Peyer's patch (tissue), 4 donors: ENCODE results near the gene SCAF4. TPM values are rescaled to one million over a fixed set of nuclear protein-coding genes. Genes with fewer than 3 reads are reported as not detected.
"Not testable (repeated sequence)": the region's sequence is repeated elsewhere in the genome, so short reads cannot be mapped to it uniquely, and the experiment has no call there.

Experiments
- DNase-seq, 3 donors: peaks; one replicate each; pipeline ENCODE4 v3.0.0-alpha.2; 2017 to 2019
- H3K27ac ChIP-seq, 4 donors: fragments of 200-600 bp; sonication (generic); one replicate each; pipeline ENCODE4 v1.5.1; 2016 to 2019
- H3K27me3 ChIP-seq, 2 donors: fragments of 200-600 bp; sonication (generic); one replicate each; pipeline ENCODE4 v1.5.1; 2019
- H3K36me3 ChIP-seq, 3 donors: fragments of 200-600 bp; sonication (generic); one replicate each; pipeline ENCODE4 v1.5.1; 2016 to 2019
- H3K4me1 ChIP-seq, 4 donors: fragments of 200-600 bp; sonication (generic); one replicate each; pipeline ENCODE4 v1.5.1; 2016 to 2019
- H3K4me3 ChIP-seq, 4 donors: fragments of 200-600 bp; sonication (generic); 1 replicate in 3 of 4; 2 replicates in 1 of 4; pipeline ENCODE4 v1.5.1; 2016 to 2019; ENCODE audit warnings: mild to moderate bottlenecking in 1 of 4
- H3K9me3 ChIP-seq, 4 donors: fragments of 200-600 bp; sonication (generic); one replicate each; pipeline ENCODE4 v1.5.1; 2016 to 2019; ENCODE audit warnings: mild to moderate bottlenecking in 1 of 4
- CTCF ChIP-seq, 6 experiments: fragments of 450-650 bp in 4 of 6; fragments of 200-600 bp in 2 of 6; sonication (generic) in 1 of 6; IDR thresholded peaks; one replicate each; pipeline ENCODE4 v1.5.1; 2017 to 2019; ENCODE audit warnings: antibody characterized with exemption in 6 of 6, mild to moderate bottlenecking in 3 of 6, moderate library complexity in 1 of 6
- POLR2A ChIP-seq, 2 donors: fragments of 450-650 bp; IDR thresholded peaks; one replicate each; pipeline ENCODE4 v1.5.1; 2017; ENCODE audit warnings: antibody characterized with exemption in 2 of 2, mild to moderate bottlenecking in 2 of 2, moderate library complexity in 2 of 2
- total RNA-seq, 4 donors: library from RNA; depleted of rRNA; stranded (reverse); fragments of >200 nt; gene quantifications; one replicate each; pipeline ENCODE4 v1.1.0, GENCODE V29; 2016

The SCAF4 gene
- total RNA-seq, 4 donors from 2014 or later, result 26.4 to 33.1 (median 30.2) TPM

- Histone ChIP-seq H3K27ac (peak overlapping the region in 2 of 4 donors; percentile 54 to 70), H3K9me3 (no peaks in the 10 kb centered on the region), H3K36me3 (no peaks in the 10 kb centered on the region), H3K4me3 (no peak overlapping the region), H3K27me3 (no peaks in the 10 kb centered on the region), H3K4me1 (peaks cover 0 to 4% (median 2%) of the 10 kb centered on the region in 4 donors)
- TF ChIP-seq CTCF (IDR thresholded peaks at IDR 0.05), result no peak
- TF ChIP-seq POLR2A (IDR thresholded peaks at IDR 0.05), result no peak
- DNase-seq, result peak in 1 of 3 donors; percentile 25
These were observed 41.0 kb upstream of the SCAF4 start for GRCh38 chr21:31772674-31773555.

- Histone ChIP-seq H3K27ac (peak overlapping the region in 1 of 4 donors; percentile 70), H3K9me3 (no peaks in the 10 kb centered on the region), H3K4me1 (peaks cover 0 to 4% (median 2%) of the 10 kb centered on the region in 4 donors), H3K36me3 (no peaks in the 10 kb centered on the region), H3K27me3 (no peaks in the 10 kb centered on the region), H3K4me3 (no peak overlapping the region)
- no peak for DNase-seq
- TF ChIP-seq CTCF (IDR thresholded peaks at IDR 0.05) (no peak), POLR2A (IDR thresholded peaks at IDR 0.05) (no peak)
These were observed 39.8 kb upstream of the SCAF4 start for GRCh38 chr21:31771685-31772084.

GRCh38 chr21:31768710-31769109 lies 36.8 kb upstream of the SCAF4 start:
- H3K36me3 ChIP-seq, result no peaks in the 10 kb centered on the region
- TF ChIP-seq POLR2A (IDR thresholded peaks at IDR 0.05) (no peak), CTCF (IDR thresholded peaks at IDR 0.05) (no peak)
- H3K27me3 ChIP-seq, result no peaks in the 10 kb centered on the region
- no peak overlapping the region for H3K27ac ChIP-seq
- H3K9me3 ChIP-seq, result no peaks in the 10 kb centered on the region
- H3K4me3 ChIP-seq, result no peak overlapping the region
- peaks cover 0 to 4% (median 2%) of the 10 kb centered on the region in 4 donors for H3K4me1 ChIP-seq
- no peak for DNase-seq

DNA sequence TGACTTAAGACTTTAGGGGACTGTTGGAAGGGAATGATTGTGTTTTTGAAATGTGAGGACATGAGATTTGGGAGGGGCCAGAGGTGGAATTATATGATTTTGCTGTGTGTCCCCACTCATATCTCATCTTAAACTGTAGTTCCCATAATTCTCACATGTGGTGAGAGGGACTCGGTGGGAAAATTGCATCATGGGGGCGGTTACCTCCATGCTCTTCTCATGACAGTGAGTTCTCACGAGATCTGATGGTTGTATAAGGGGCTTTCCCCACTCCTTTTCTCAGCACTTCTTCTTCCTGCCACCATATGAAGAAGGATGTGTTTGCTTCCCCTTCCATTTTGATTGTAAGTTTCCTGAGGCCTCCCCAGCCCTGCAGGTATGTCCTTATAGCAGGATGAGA lies 35.0 kb upstream of the SCAF4 start:
- TF ChIP-seq CTCF (IDR thresholded peaks at IDR 0.05), result no peak
- TF ChIP-seq POLR2A (IDR thresholded peaks at IDR 0.05), result no peak
- no peaks in the 10 kb centered on the region for H3K9me3 ChIP-seq
- H3K36me3 ChIP-seq, result no peaks in the 10 kb centered on the region
- no peak for DNase-seq
- no peak overlapping the region for H3K27ac ChIP-seq
- no peaks in the 10 kb centered on the region for H3K4me1 ChIP-seq
- no peak overlapping the region for H3K4me3 ChIP-seq
- H3K27me3 ChIP-seq, result no peaks in the 10 kb centered on the region

DNA sequence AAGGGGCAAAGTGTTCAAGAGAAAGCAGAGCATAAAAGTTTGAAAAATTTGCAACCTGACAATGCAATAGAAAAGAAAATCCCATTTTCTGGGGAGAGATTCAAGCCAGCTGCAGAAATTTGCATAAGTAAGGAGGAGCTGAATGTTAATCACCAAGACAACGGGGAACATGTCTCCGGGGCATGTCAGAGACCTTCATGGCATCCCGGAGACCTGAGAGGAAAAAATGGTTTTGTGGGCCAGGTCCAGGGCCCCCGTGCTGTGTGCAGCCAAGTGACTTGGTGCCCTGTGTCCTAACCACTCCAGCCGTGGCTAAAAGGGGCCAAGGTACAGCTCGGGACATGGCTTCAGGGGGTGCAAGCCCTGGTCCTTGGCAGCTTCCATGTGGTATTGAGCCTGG lies 33.9 kb upstream of the SCAF4 start:
- not testable (repeated sequence) for DNase-seq, H3K4me1 ChIP-seq, H3K9me3 ChIP-seq, H3K27ac ChIP-seq, H3K4me3 ChIP-seq, H3K36me3 ChIP-seq, H3K27me3 ChIP-seq

DNA sequence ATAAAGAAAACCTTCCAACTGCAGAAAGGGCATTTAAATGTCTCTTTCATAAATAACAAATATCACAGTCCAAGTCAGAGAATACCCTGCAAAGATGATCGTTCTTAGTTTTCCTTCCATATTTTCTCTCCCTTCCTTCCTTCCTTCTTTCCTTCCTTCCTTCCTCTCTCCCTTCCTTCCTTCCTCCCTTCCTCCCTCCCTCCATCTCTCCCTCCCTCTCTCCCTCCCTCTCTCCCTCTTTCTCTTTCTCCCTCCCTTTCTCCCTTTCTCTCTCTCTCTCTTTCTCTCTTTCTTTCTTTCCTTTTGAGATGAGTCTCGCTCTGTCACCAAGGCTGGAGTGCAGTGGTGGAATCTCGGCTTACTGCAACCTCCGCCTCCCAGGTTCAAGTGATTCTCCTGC lies 29.0 kb upstream of the SCAF4 start:
- H3K9me3 ChIP-seq, result no peaks in the 10 kb centered on the region
- no peak overlapping the region for H3K27ac ChIP-seq
- no peak overlapping the region for H3K4me3 ChIP-seq
- no peaks in the 10 kb centered on the region for H3K4me1 ChIP-seq
- H3K36me3 ChIP-seq, result no peaks in the 10 kb centered on the region
- H3K27me3 ChIP-seq, result no peaks in the 10 kb centered on the region
- no peak for TF ChIP-seq POLR2A (IDR thresholded peaks at IDR 0.05)
- TF ChIP-seq CTCF (IDR thresholded peaks at IDR 0.05), result no peak
- DNase-seq, result no peak
